Loucy (cell line): ENCODE results near the gene OR56B1.

ENCODE experiments used
- EZH2phosphoT487 ChIP-seq: fragments of 200-600 bp; IDR thresholded peaks from 2 replicates; pipeline ENCODE4 v1.6.1; 2018; ENCODE audit warnings: antibody characterized with exemption, mild to moderate bottlenecking, moderate library complexity, borderline replicate concordance
- TF ChIP-seq, protein P1 (sequence below): fragments of 200-600 bp; sonication (generic); conservative IDR thresholded peaks from 2 replicates; pipeline ENCODE4 v1.5.1; 2014; ENCODE audit warnings: mild to moderate bottlenecking, antibody characterized with exemption, low read length

DNA sequence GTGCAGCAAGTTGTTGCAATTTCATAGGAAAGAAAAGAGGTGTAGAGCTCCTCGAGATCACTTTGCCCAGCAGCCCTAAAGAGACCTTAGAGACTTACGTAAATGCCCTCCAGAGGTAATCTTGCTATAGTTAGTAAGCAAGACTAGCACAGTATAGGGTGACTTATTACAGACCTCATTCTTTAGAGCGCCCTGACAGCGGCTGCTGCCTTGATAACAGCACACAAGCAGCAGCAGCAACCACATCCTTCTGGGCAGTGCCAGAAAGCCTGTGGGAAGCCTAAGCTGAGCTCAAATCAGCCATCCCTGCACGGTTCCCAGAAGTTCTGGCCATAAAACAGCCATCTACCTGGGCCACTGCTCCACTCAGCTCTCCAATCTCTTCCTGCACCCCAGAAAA is 22.6 kb upstream of the OR56B1 start:
- TF ChIP-seq, protein P1, sequence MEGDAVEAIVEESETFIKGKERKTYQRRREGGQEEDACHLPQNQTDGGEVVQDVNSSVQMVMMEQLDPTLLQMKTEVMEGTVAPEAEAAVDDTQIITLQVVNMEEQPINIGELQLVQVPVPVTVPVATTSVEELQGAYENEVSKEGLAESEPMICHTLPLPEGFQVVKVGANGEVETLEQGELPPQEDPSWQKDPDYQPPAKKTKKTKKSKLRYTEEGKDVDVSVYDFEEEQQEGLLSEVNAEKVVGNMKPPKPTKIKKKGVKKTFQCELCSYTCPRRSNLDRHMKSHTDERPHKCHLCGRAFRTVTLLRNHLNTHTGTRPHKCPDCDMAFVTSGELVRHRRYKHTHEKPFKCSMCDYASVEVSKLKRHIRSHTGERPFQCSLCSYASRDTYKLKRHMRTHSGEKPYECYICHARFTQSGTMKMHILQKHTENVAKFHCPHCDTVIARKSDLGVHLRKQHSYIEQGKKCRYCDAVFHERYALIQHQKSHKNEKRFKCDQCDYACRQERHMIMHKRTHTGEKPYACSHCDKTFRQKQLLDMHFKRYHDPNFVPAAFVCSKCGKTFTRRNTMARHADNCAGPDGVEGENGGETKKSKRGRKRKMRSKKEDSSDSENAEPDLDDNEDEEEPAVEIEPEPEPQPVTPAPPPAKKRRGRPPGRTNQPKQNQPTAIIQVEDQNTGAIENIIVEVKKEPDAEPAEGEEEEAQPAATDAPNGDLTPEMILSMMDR, result no peak
- no peak for TF ChIP-seq EZH2phosphoT487
